Stimulated activated CD8-positive, alpha-beta memory T cell treated with anti-CD3 and anti-CD28 coated beads, Interleukin-4, amount 100 ng/mL, for 24 hours (primary cell): ENCODE results near the gene ZNHIT1.
"Not testable (repeated sequence)": the region's sequence is repeated elsewhere in the genome, so short reads cannot be mapped to it uniquely, and the experiment has no call there.

ENCODE experiments used
- DNase-seq: peaks from one replicate; pipeline ENCODE4 v3.0.0-alpha.2; 2020; ENCODE audit warnings: low read depth

The ZNHIT1 gene

DNA sequence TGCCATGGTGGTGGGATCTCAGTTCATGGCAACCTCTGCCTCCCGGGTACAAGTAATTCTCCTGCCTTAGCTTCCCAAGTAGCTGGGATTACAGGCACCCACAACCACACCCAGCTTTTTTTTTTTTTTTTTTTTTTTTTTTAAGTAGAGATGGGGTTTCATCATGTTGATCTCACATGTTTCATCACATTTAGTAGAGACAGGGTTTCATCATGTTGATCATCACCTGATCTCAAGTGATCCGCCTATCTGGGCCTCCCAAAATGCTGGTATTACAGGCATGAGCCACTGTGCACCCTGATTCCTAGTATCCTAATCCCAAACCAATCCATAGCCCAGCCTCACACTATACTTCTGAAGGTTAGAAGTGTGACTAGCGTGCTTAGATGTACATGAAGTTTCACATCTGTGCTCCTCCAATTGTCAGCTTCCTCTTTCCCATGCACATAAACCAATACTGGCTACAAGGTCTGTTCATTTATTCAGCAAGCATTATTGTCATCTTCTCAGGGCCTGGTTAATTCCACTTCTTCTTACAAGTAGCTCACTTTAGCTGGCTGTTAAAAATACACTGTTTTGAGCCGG is 31.0 kb upstream of the ZNHIT1 start:
- no peak for DNase-seq

DNA sequence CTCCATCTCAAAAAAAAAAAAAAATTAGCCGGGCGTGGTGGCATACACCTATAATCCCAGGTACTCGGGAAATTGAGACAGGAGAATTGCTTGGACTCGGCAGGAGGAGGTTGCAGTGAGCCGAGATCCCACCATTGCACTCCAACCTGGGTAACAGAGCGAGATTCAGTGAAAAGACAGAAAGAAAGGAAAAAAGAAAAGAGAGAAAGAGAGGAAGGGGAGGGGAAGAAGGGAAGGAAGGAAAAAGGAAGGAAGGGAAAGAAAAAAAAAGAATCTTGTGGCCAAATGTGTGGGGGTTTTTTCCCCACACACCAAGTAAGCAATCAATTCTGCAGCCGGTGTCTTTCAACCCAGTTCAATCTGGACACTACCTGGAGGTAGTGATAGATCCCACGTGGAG is 28.9 kb upstream of the ZNHIT1 start:
- no peak for DNase-seq

- DNase-seq = no peak
Measured at GRCh38 chr7:101195884-101196283, 22.1 kb upstream of the ZNHIT1 start.

- no peak for DNase-seq
Measured at GRCh38 chr7:101197991-101198390, 20.0 kb upstream of the ZNHIT1 start.

GRCh38 chr7:101198476-101198875 is 19.5 kb upstream of the ZNHIT1 start:
- DNase-seq = no peak

GRCh38 chr7:101199522-101199921 is 18.4 kb upstream of the ZNHIT1 start:
- not testable (repeated sequence) for DNase-seq

- no peak for DNase-seq
Measured at GRCh38 chr7:101200504-101200861, 17.5 kb upstream of the ZNHIT1 start.

DNA sequence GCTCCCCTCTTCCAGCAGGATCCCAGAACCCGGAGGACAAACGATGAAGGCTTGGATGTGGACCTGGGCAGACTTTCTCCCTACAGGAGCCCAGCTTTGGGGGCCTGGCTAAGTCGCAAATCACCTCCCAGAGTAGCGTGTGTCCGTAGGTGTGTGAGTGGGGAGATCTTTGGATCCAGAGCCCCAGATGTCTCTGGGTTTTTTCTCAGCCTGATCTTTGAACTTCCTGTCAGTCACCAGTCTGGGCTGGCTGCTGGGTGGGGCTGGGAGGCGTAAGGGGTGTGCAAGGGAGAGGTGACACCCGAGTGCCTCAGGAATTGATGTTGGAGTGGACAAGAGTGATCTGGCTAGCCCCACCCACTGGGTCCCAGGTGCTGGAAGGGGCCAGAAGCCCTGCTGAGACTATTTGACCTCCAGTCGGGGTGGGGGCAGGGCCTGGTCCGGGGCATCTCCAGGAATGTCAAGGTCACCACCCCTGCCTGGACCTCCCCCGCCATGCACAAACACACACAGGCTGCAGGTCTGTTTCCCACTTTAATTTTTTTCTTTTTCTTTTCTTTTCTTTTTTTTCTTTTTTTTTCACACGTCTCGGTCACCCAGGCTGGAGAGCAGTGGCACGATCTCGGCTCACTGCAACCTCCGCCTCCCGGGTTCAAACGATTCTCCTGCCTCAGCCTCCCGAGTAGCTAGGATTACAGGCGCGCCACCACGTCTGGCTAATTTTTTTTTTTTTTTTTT is 16.9 kb upstream of the ZNHIT1 start, which contains the start of gene MOGAT3:
MOGAT3 (minus strand) TSS at position 175 of the 738 bp plus-strand sequence. CDS start 182 bp downstream, outside the sequence.
- DNase-seq = no peak

DNA sequence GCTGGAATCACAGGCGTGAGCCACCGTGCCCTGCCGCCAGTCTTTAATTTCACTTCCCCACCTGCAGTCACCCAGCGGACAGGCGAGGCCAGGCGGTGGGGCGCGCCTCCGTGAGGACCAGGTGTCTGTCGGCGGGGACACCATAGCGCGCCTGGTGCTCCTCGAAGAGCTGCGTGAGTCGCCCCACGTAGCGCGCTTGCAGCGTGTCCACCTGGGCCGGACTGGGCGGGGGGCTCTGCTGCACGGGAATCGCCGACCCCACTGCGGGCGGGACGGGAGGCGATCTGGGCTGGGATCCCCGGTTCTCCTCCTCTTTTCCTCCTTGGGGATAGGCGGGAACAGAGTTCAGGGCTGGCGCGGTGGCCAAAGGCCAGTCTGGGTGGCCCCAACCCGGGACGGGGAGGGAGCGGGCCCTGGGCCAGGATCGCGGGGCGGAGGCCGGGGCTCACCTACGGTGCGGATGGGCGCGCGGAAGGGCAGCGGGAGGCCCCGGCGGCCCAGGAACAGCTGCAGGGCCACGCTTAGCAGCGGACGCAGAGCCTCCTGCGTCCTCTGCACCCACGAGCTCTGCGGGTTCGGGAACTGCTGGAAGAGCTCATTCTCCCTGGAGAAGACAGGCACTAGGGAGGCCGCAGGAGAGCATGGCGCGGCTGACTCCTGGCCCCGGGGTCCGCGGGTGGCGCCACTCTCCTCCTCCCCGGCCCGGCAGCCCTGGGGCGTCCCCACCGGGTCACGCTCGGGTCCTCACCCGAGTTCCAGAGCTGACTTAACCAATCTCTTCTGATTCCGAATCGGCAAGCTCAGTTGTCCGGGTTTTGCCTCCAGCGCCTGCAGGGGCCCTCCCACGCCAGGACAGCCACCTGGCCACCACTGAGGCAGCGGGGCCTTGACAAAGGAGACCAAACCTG is 16.0 kb upstream of the ZNHIT1 start:
- DNase-seq = no peak

DNA sequence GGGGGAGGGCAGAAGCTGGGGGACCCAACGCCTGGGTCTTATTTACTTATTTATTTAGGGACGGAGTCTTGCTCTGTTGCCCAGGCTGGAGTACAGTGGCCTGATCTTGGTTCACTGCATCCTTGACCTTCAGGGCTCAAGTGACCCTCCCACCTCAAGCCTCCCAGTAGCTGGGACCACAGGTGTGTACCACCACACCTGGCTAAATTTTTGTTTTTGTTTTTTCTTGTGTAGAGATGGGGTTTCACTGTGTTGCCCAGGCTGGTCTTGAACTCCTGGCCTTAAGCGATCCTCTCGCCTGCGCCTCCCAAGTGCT is 15.4 kb upstream of the ZNHIT1 start:
- no peak for DNase-seq

- DNase-seq = not testable (repeated sequence)
Measured at GRCh38 chr7:101203740-101204738, 13.9 kb upstream of the ZNHIT1 start.

DNA sequence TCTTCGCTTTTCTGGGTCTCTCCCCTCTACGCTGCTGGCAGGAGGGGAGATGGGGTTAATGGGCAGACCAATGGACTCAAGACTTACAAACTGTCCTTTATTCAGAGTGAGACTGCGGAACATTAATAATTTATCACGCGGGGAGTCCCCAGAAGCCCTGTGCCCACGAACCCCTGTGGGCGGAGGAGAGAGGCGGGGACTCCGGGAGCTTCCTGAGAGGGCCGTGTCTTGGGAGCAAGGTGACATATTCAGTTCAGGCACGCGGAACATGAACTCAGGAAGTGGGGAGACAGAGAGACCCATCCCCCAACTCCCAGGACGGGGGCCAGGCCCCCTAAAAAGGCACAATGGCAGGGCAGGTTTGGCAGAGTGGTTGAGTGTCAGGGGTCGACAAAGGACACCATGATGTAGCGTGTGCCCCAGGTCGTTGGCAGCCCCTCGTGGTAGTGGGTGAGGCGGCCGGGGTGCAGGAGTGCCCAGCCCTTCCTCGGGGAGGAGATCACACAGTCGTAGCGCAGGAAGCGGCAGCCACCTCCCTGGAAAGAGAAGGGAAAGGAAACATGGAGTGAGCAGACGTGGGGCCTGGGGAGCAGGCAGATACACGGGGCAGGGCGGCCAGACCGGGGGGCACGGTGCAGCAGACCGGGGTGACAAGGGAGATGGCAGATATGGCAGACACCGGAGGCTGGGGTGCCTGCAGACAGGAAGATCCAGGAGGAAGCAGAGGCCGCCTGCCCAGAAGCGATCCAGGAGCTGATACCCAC is 11.9 kb upstream of the ZNHIT1 start:
- DNase-seq = no peak

DNA sequence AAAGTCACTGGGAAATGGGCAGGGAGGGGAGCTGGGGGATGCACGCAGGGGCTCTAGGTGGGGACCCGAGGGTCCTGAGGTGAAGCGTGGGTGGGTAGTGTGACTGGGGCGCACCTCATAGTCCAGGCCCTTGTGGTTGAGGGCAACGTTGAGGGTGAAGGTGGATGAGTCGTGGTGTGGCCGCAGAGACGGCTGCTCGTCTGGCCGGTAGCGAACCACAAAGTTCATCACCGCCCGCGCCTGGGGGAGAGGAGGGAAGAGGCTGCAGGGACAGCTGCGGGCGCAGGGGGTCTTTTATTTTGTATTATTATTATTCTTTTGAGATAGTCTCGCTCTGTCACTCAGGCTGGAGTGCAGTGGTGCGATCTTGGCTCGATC is 11.3 kb upstream of the ZNHIT1 start:
- no peak for DNase-seq

DNA sequence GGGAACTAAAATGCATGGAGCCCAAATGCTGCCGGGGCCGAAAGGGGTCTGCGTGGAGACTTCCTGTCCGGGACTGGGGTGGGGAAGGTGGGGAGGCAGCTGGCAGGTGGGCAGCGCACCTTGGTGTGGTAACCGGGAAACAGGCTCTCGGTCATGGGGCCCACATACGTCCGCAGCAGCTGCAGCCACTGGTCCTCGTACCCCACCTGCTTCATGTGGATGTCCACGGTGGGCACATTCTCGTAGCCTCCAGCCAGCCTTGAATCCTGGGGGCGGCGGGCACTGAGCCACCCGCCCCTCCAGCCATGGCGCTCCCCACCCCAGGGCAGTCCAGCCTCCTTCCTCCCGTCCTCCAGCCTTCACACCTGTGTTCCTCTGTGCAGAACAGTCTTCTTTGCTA is 10.5 kb upstream of the ZNHIT1 start:
- no peak for DNase-seq

DNA sequence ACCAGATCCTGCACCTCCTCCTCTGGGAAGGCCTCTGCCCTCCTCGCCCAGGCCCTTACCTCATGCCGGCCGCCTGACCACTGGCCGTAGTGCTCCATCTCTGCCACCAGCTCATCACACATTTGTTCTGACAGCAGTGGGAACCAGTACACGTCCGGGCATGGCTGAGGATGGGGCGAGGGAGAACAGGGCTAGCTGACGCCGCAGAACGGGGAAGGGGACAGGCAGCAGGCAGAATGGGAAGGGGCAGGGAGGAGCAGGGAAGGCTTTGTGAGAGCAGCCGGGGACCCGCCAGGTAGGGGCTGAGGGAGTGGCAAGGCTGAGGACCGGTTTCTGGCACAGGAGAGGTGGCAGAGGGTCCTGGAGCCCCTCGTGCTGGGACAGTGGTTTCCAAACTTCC is 9.2 kb upstream of the ZNHIT1 start:
- no peak for DNase-seq

DNA sequence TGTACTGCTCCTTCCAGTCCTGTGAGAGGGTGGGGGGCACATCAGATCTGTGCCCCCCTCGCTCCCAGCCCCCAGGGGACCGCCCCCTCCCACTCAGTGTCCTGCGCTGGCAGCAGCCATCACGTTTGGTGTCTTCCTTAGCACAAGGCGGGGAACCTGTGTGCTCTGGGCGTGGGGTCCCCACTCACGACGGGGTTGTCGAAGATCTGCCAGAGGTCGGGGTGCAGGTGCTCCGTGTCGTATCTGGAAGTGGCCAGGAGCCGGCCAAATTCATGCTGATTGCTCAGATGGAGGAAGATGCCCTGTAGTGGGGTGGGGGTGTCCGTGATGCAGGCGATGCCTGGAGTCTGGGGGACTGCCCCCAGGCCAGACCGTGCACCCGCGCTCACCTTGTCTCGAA is 7.8 kb upstream of the ZNHIT1 start:
- no peak for DNase-seq

GRCh38 chr7:101211501-101211900 is 6.5 kb upstream of the ZNHIT1 start:
- DNase-seq = no peak

- no peak for DNase-seq
Measured at GRCh38 chr7:101212014-101212413, 6.0 kb upstream of the ZNHIT1 start.

GRCh38 chr7:101216001-101216859 is 1.7 kb upstream of the ZNHIT1 start:
- no peak for DNase-seq

- DNase-seq = no peak
Measured at GRCh38 chr7:101216860-101217387, 1.0 kb upstream of the ZNHIT1 start.
